Keratinocyte (primary cell): ENCODE measurements around the gene DCAF7. TPM values are rescaled to one million over a fixed set of nuclear protein-coding genes. Genes with fewer than 3 reads are reported as not detected.

Experiments
- DNase-seq: peaks from one replicate; pipeline ENCODE4 v3.0.0-alpha.2; 2011; ENCODE audit warnings: low read depth, missing footprints, low spot score
- FAIRE-seq: peaks from 2 replicates; lab custom pipeline; 2011; peaks lifted over from hg19 to GRCh38; lab: Jason Lieb, UNC
- H2AFZ ChIP-seq: 2 replicates; pipeline ENCODE4 v1.6.0; 2012; ENCODE audit warnings: low read length, control low read depth, inconsistent platforms; ENCODE audit not compliant: control insufficient read depth
- H3K27ac ChIP-seq: 2 replicates; pipeline ENCODE4 v1.5.1; 2011; ENCODE audit warnings: low read length; ENCODE audit not compliant: control insufficient read depth, insufficient read depth
- H3K27me3 ChIP-seq: 3 replicates; pipeline ENCODE4 v1.6.0; 2011; ENCODE audit warnings: low read length; ENCODE audit not compliant: control insufficient read depth, insufficient read depth; ENCODE audit errors: extremely low read depth
- H3K36me3 ChIP-seq, 2 experiments: 2 replicates in 1 of 2; 3 replicates in 1 of 2; pipeline ENCODE4 v1.5.1; 2011; ENCODE audit warnings: low read length in 2 of 2, mild to moderate bottlenecking in 1 of 2; ENCODE audit not compliant: control insufficient read depth in 2 of 2, insufficient read depth in 2 of 2; ENCODE audit errors: extremely low read depth in 1 of 2
- H3K4me1 ChIP-seq: 3 replicates; pipeline ENCODE4 v1.5.1; 2011; ENCODE audit warnings: low read length; ENCODE audit not compliant: control insufficient read depth, insufficient read depth; ENCODE audit errors: extremely low read depth
- H3K4me2 ChIP-seq: 3 replicates; pipeline ENCODE4 v1.6.0; 2011; ENCODE audit warnings: low read depth, low read length; ENCODE audit not compliant: control insufficient read depth, insufficient read depth; ENCODE audit errors: extremely low read depth
- H3K4me3 ChIP-seq, 3 experiments: fragments of 200-600 bp in 1 of 3; sonication (generic) in 1 of 3; 2 replicates in 2 of 3; 3 replicates in 1 of 3; pipeline ENCODE4 v1.5.1; 2011 to 2016; ENCODE audit warnings: low read length in 3 of 3, mild to moderate bottlenecking in 3 of 3, control low read depth in 2 of 3, inconsistent platforms in 1 of 3, low read depth in 1 of 3, mixed read lengths in 1 of 3, mixed run types in 1 of 3, moderate library complexity in 1 of 3; ENCODE audit not compliant: control insufficient read depth in 2 of 3, insufficient read depth in 2 of 3; ENCODE audit errors: extremely low read depth in 1 of 3
- H3K79me2 ChIP-seq: 2 replicates; pipeline ENCODE4 v1.6.0; 2012; ENCODE audit warnings: low read length; ENCODE audit not compliant: control insufficient read depth, insufficient read depth
- H3K9ac ChIP-seq: 3 replicates; pipeline ENCODE4 v1.6.0; 2011; ENCODE audit warnings: low read length; ENCODE audit not compliant: control insufficient read depth, insufficient read depth; ENCODE audit errors: extremely low read depth
- H3K9me1 ChIP-seq: 3 replicates; pipeline ENCODE4 v1.6.0; 2011; ENCODE audit warnings: low read length; ENCODE audit not compliant: control insufficient read depth, insufficient read depth; ENCODE audit errors: extremely low read depth
- H3K9me3 ChIP-seq: 2 replicates; pipeline ENCODE4 v1.5.1; 2012; ENCODE audit warnings: low read depth, low read length; ENCODE audit not compliant: control insufficient read depth
- H4K20me1 ChIP-seq: 3 replicates; pipeline ENCODE4 v1.6.0; 2011; ENCODE audit warnings: low read length; ENCODE audit not compliant: control insufficient read depth, insufficient read depth; ENCODE audit errors: extremely low read depth
- EZH2 ChIP-seq: IDR thresholded peaks from one replicate; pipeline ENCODE4 v1.6.1; 2012; ENCODE audit warnings: inconsistent platforms, mild to moderate bottlenecking, low read length, moderate library complexity
- dilution Hi-C: fragments of 300-500 bp; cut with MboI; formaldehyde crosslinking; loops from one replicate; pipeline ENCODE4 v1.7.0; 2020; ENCODE audit warnings: low sequenced_read_pairs; ENCODE audit not compliant: extremely low pct_ligation_motif_present
- polyA plus RNA-seq, 5 experiments: library from polyadenylated mRNA; depleted of rRNA in 3 of 5; stranded (reverse) in 3 of 5; stranded (forward) in 1 of 5; unstranded in 1 of 5; fragments of >200 nt; gene quantifications; 1 replicate in 1 of 5; 2 replicates in 3 of 5; 3 replicates in 1 of 5; pipeline versions ENCODE4 v1.2.1 to v1.2.3, GENCODE V29; 2011 to 2012; ENCODE audit warnings: missing spikeins in 2 of 5, low read depth in 1 of 5, low replicate concordance in 1 of 5
- TF ChIP-seq, protein P1 (sequence below), 3 experiments: IDR thresholded peaks in 1 of 3; conservative IDR thresholded peaks in 1 of 3; optimal IDR thresholded peaks in 1 of 3; 2 replicates in 2 of 3; 3 replicates in 1 of 3; pipeline versions ENCODE3 to v1.5.1; 2011; ENCODE audit warnings: low read length in 3 of 3, mild to moderate bottlenecking in 3 of 3, moderate library complexity in 2 of 3, control low read depth in 1 of 3, inconsistent platforms in 1 of 3; ENCODE audit not compliant: insufficient read depth in 2 of 3; ENCODE audit errors: extremely low read depth in 1 of 3

The DCAF7 gene
- polyA plus RNA-seq, 1 donor (not counting 4 experiments of a cell fraction or from before 2014, with no cell fraction given), result 32.6 TPM

DNA sequence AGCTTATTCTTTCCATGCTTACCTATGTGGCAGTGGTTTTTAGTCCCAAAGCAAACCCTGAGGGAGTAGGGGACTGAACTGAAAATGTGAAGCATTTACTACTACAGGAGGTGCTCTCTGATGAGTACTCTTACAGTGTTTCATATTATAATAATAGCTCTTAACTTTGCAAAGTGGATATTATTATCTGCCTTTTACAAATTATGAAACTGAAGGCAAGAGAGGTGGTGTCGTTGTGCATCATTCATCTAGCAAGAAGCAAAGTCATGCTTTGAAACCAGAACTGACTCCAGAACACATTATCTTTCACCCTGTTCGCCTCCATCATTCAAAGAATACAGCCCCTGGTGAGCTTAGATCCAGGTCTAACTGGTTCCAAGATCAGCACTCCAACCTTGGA, 35.3 kb upstream of the DCAF7 start:
- no peak overlapping the region for H3K4me2 ChIP-seq
- H3K79me2 ChIP-seq, result no peaks in the 10 kb centered on the region
- H3K9me3 ChIP-seq, result no peaks in the 10 kb centered on the region
- H2AFZ ChIP-seq, result no peak overlapping the region
- H3K36me3 ChIP-seq, result no peaks in the 10 kb centered on the region
- H3K9me1 ChIP-seq, result no peaks in the 10 kb centered on the region
- no peaks in the 10 kb centered on the region for H4K20me1 ChIP-seq
- no peaks in the 10 kb centered on the region for H3K4me1 ChIP-seq
- no peak overlapping the region for H3K4me3 ChIP-seq
- dilution Hi-C loops, result no loop called here
- no peak for DNase-seq
- H3K27me3 ChIP-seq, result peaks cover 9% of the 10 kb centered on the region
- no peak for FAIRE-seq
- H3K27ac ChIP-seq, result no peak overlapping the region
- H3K9ac ChIP-seq, result no peak overlapping the region
- TF ChIP-seq, protein P1, sequence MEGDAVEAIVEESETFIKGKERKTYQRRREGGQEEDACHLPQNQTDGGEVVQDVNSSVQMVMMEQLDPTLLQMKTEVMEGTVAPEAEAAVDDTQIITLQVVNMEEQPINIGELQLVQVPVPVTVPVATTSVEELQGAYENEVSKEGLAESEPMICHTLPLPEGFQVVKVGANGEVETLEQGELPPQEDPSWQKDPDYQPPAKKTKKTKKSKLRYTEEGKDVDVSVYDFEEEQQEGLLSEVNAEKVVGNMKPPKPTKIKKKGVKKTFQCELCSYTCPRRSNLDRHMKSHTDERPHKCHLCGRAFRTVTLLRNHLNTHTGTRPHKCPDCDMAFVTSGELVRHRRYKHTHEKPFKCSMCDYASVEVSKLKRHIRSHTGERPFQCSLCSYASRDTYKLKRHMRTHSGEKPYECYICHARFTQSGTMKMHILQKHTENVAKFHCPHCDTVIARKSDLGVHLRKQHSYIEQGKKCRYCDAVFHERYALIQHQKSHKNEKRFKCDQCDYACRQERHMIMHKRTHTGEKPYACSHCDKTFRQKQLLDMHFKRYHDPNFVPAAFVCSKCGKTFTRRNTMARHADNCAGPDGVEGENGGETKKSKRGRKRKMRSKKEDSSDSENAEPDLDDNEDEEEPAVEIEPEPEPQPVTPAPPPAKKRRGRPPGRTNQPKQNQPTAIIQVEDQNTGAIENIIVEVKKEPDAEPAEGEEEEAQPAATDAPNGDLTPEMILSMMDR (optimal IDR thresholded peaks at IDR 0.05 in 1 of 3, IDR thresholded peaks at IDR 0.05 in 1 of 3, conservative IDR thresholded peaks at IDR 0.05 in 1 of 3; ENCODE audit: extremely low read depth in 1 of 3, insufficient read depth in 2 of 3, low read length in 3 of 3), result no peak
- TF ChIP-seq EZH2, result no peak

DNA sequence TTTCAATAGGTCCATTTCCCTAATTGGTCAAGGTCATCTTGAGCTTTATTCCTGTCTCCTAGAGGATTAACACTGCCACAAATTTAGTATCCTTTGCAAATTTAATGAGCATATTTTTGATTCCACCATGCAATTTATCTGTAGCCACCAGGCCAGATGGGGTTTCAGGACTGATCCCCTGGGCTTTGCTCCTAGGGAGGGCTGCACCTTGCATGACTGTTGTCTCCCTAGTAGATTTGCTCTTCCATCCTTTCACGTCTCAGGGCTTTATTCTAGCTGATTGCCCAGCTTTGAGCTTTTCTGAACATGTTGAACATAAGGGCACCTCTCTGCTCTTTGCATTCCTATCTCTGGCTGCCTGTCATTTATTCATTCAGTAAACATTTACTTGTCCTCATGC, 34.9 kb upstream of the DCAF7 start:
- no peak for FAIRE-seq
- H3K79me2 ChIP-seq, result no peaks in the 10 kb centered on the region
- dilution Hi-C loops, result no loop called here

More for the DNA sequence above, 34.9 kb upstream of the DCAF7 start:
- H3K4me1 ChIP-seq, result no peaks in the 10 kb centered on the region
- H3K36me3 ChIP-seq, result no peaks in the 10 kb centered on the region
- DNase-seq, result no peak
- H3K27ac ChIP-seq, result no peak overlapping the region
- H3K9ac ChIP-seq, result no peak overlapping the region
- H4K20me1 ChIP-seq, result no peaks in the 10 kb centered on the region
- H3K4me2 ChIP-seq, result no peak overlapping the region
- H3K9me3 ChIP-seq, result no peaks in the 10 kb centered on the region
- H2AFZ ChIP-seq, result no peak overlapping the region
- H3K9me1 ChIP-seq, result no peaks in the 10 kb centered on the region
- no peak overlapping the region for H3K4me3 ChIP-seq
- H3K27me3 ChIP-seq, result peaks cover 9% of the 10 kb centered on the region
- TF ChIP-seq, protein P1 (optimal IDR thresholded peaks at IDR 0.05 in 1 of 3, IDR thresholded peaks at IDR 0.05 in 1 of 3, conservative IDR thresholded peaks at IDR 0.05 in 1 of 3; ENCODE audit: extremely low read depth in 1 of 3, insufficient read depth in 2 of 3, low read length in 3 of 3), result no peak
- TF ChIP-seq EZH2, result no peak
